Activated CD4-positive, CD25-positive, alpha-beta regulatory T cell treated with anti-CD3 and anti-CD28 coated beads, Interleukin-2, amount 50 U/mL, for 24 hours (primary cell): ENCODE data around the gene CCDC87.

ENCODE experiments used
- ATAC-seq, 2 donors: fragments of 150-1000 bp; cut with Tn5 transposase; one replicate each; pipeline ENCODE4 v1.10.0; 2021; ENCODE audit warnings: mild to moderate bottlenecking in 1 of 2, moderate library complexity in 1 of 2

CCDC87 gene

GRCh38 chr11:66580803-66581202, 12.1 kb downstream of the CCDC87 start:
- no peak for ATAC-seq

GRCh38 chr11:66579017-66579606, 13.8 kb downstream of the CCDC87 start:
- ATAC-seq, result peak; percentile 70 to 85

- ATAC-seq, result no peak
These were observed 22.0 kb downstream of the CCDC87 start for GRCh38 chr11:66570850-66571180.

- no peak for ATAC-seq
These were observed 22.6 kb downstream of the CCDC87 start for GRCh38 chr11:66570079-66570849.

- ATAC-seq, result no peak
These were observed 23.8 kb downstream of the CCDC87 start for GRCh38 chr11:66569076-66569475.

GRCh38 chr11:66568124-66568916, 24.5 kb downstream of the CCDC87 start, which contains the start of gene CTSF:
CTSF (minus strand) TSS chr11:66568606; CDS start chr11:66568486, 120 bp downstream.
- ATAC-seq, result peak; percentile 83 to 94

- ATAC-seq, result no peak
These were observed 25.1 kb downstream of the CCDC87 start for GRCh38 chr11:66567787-66568123.

- no peak for ATAC-seq
These were observed 26.6 kb downstream of the CCDC87 start for GRCh38 chr11:66566221-66566620.

- ATAC-seq, result no peak
These were observed 27.9 kb downstream of the CCDC87 start for GRCh38 chr11:66564984-66565383.

GRCh38 chr11:66564538-66564937, 28.3 kb downstream of the CCDC87 start:
- ATAC-seq, result no peak

GRCh38 chr11:66563832-66564231, 29.0 kb downstream of the CCDC87 start:
- ATAC-seq, result no peak

- no peak for ATAC-seq
These were observed 29.8 kb downstream of the CCDC87 start for GRCh38 chr11:66562907-66563583.

GRCh38 chr11:66562275-66562674, 30.6 kb downstream of the CCDC87 start:
- ATAC-seq, result no peak

GRCh38 chr11:66561975-66562248, 31.0 kb downstream of the CCDC87 start:
- ATAC-seq, result no peak

GRCh38 chr11:66561178-66561974, 31.5 kb downstream of the CCDC87 start:
- no peak for ATAC-seq

GRCh38 chr11:66559866-66560676, 32.8 kb downstream of the CCDC87 start:
- ATAC-seq, result no peak

- peak; percentile 55 to 56 for ATAC-seq
These were observed 33.6 kb downstream of the CCDC87 start for GRCh38 chr11:66559142-66559865.

GRCh38 chr11:66557733-66558326, 35.0 kb downstream of the CCDC87 start:
- no peak for ATAC-seq

- ATAC-seq, result no peak
These were observed 36.8 kb downstream of the CCDC87 start for GRCh38 chr11:66556086-66556485.

GRCh38 chr11:66555416-66555815, 37.4 kb downstream of the CCDC87 start:
- ATAC-seq, result no peak

- no peak for ATAC-seq
These were observed 38.3 kb downstream of the CCDC87 start for GRCh38 chr11:66554602-66555001.
